Mesodermal cell (in vitro differentiated cells): ENCODE results near the gene MED12. TPM values are rescaled to one million over a fixed set of nuclear protein-coding genes. Genes with fewer than 3 reads are reported as not detected.

Experiments used
- H3K27ac ChIP-seq: 2 replicates; pipeline ENCODE4 v1.7.0; 2013; ENCODE audit warnings: mild to moderate bottlenecking, low read depth, low read length, moderate library complexity; ENCODE audit not compliant: severe bottlenecking
- H3K36me3 ChIP-seq: 2 replicates; pipeline ENCODE4 v1.7.1; 2013; ENCODE audit warnings: mild to moderate bottlenecking, low read length, moderate library complexity; ENCODE audit not compliant: control insufficient read depth, insufficient read depth
- H3K4me1 ChIP-seq: one replicate; pipeline ENCODE4 v1.7.1; 2013; ENCODE audit warnings: mild to moderate bottlenecking, low read length; ENCODE audit not compliant: insufficient read depth, control insufficient read depth, poor library complexity, severe bottlenecking
- H3K4me3 ChIP-seq: 2 replicates; pipeline ENCODE4 v1.7.0; 2013; ENCODE audit warnings: low read length, control low read depth, mild to moderate bottlenecking; ENCODE audit not compliant: insufficient read depth, poor library complexity, severe bottlenecking; ENCODE audit errors: extremely low read depth
- H3K9me3 ChIP-seq: 2 replicates; pipeline ENCODE4 v1.7.1; 2013; ENCODE audit warnings: mild to moderate bottlenecking, low read length, moderate library complexity; ENCODE audit not compliant: control insufficient read depth
- WGBS, 2 experiments: methylation state at CpG; one replicate each; pipeline ENCODE4 v1.1.5; 2013; ENCODE audit warnings: missing lambda C conversion rate in 2 of 2; ENCODE audit not compliant: insufficient coverage in 2 of 2; 5-methylcytosine and 5-hydroxymethylcytosine counted together
- polyA plus RNA-seq, 2 experiments: library from polyadenylated mRNA; stranded (reverse); fragments of 50-300 nt; gene quantifications; one replicate each; pipeline ENCODE4 v1.2.3, GENCODE V29; 2013

Gene MED12
- polyA plus RNA-seq (2013, experiment 1 of 2), result 45.9 TPM
- polyA plus RNA-seq (2013, experiment 2 of 2), result 40.5 TPM

DNA sequence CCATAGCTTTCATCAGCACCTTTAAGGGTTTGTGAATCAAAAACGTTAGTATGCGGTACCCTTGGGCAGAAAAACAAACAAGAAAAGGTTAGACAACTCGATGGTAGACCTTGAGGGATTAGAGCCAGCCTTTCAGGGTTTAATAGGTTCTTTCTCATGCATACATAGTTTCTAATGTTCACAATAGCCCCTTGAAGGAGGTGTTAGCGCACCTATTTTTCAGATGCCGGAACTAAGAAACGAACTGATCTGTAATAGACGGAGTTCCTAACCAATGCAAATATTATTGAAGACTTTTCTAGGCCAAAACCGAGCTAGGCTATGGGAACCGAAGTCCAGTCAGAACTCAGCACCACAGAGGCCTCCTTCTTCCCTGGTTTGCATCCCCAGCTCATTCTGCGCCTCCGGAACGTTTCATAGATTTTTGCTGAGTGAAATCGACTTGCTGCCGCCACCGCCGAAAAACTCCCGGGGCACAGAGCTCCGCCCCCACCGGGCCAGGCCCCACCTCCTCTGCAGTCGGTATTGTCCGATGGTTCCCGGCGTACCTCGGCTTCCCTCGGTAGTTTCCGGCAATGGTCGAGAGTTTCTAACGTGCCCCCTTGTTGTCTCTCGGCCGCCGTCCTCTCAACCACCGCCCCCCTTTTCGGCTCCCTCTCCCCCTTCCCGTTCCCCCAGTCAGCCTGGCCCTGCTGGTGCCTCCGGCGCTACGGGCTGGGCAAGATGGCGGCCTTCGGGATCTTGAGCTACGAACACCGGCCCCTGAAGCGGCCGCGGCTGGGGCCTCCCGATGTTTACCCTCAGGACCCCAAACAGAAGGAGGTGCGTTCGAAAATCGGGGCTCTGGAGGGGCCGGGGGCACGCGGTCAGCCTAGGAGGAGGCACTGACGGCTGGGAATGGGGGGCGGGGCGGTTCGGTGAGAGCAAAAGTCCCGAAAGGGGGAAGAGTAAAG lies at the start of gene MED12:
Gene MED12, plus strand, starts transcription at position 565 of the 953 bp plus-strand sequence. Its CDS starts 159 bp downstream, at position 724.
- H3K4me3 ChIP-seq, result peak within 1 kb of the TSS; percentile 57
- peaks cover 6% of the 10 kb centered on the region for H3K4me1 ChIP-seq
- 0 to 3% methylated on average over 6 to 25 of the region's 56 CpGs for WGBS, 2 experiments
- H3K36me3 ChIP-seq, result peaks cover 36% of the 10 kb centered on the region
- H3K27ac ChIP-seq, result peak within 1 kb of the TSS; percentile 53
- no peaks in the 10 kb centered on the region for H3K9me3 ChIP-seq

DNA sequence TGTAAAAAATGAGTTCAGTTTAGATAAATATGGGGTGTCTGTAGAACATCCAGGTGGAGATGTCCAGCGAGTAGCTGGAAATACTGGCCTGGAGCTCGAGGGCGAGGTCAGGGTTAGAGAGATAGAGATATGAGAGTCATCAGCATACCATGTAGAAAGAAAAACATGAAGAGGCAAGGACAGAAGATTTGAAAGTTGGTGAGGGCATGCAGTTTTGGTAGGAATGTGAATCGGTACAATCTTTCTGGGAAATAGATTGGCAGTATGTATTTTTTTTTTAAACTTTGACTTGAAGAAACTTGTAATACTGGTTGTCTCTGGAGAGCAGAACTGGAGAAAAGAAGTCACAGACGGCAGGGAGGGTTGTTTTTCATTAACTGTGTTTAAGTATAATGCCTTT lies 47.9 kb upstream of the MED12 start:
- Histone ChIP-seq H3K4me1 (no peaks in the 10 kb centered on the region), H3K27ac (no peak overlapping the region), H3K36me3 (no peaks in the 10 kb centered on the region), H3K9me3 (no peaks in the 10 kb centered on the region), H3K4me3 (no peak overlapping the region)
- 93% methylated on average over 3 to 4 of the region's 5 CpGs for WGBS, 2 experiments

- no peak overlapping the region for H3K27ac ChIP-seq
- WGBS, 2 experiments, result no CpG with 5 or more reads among the region's 3 CpGs
- H3K4me3 ChIP-seq, result no peak overlapping the region
- H3K9me3 ChIP-seq, result no peaks in the 10 kb centered on the region
- no peaks in the 10 kb centered on the region for H3K4me1 ChIP-seq
- H3K36me3 ChIP-seq, result no peaks in the 10 kb centered on the region
These were observed 36.9 kb upstream of the MED12 start for GRCh38 chrX:71081330-71082123.

- H3K9me3 ChIP-seq, result no peaks in the 10 kb centered on the region
- no peaks in the 10 kb centered on the region for H3K36me3 ChIP-seq
- WGBS, 2 experiments, result 84% methylated on average over 4 of the region's 5 CpGs; no CpG with 5 or more reads in 1 of the 2 experiments
- no peak overlapping the region for H3K27ac ChIP-seq
- H3K4me3 ChIP-seq, result no peak overlapping the region
- H3K4me1 ChIP-seq, result no peaks in the 10 kb centered on the region
These were observed 36.2 kb upstream of the MED12 start for GRCh38 chrX:71082124-71082647.

DNA sequence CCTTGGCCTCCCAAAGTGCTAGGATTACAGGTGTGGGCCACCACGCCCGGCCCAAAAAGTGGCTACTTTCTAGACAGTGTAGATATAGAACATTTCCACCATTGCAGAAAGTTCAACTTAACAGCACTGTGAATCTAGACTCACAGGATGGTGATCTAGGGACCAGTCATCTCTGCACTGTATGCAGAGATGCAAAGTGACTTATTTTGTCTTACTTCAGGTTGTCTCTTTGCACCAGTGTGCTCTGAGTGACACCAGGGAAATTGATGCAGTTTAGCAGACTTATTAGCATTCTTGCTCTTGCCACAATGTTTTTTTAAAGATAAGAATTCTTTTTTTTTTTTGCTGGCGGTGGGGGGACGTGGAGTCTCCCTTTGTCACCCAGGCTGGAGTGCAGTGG lies 35.6 kb upstream of the MED12 start:
- Histone ChIP-seq H3K36me3 (no peaks in the 10 kb centered on the region), H3K9me3 (no peaks in the 10 kb centered on the region), H3K4me1 (no peaks in the 10 kb centered on the region), H3K27ac (no peak overlapping the region), H3K4me3 (no peak overlapping the region)
- WGBS, 2 experiments, result 100% methylated on average over 2 of the region's 4 CpGs; no CpG with 5 or more reads in 1 of the 2 experiments

GRCh38 chrX:71085900-71086299 lies 32.5 kb upstream of the MED12 start:
- Histone ChIP-seq H3K36me3 (no peaks in the 10 kb centered on the region), H3K9me3 (no peaks in the 10 kb centered on the region), H3K27ac (no peak overlapping the region), H3K4me1 (no peaks in the 10 kb centered on the region), H3K4me3 (no peak overlapping the region)
- WGBS, 2 experiments, result 93% methylated on average over 2 of the region's 4 CpGs; no CpG with 5 or more reads in 1 of the 2 experiments

GRCh38 chrX:71091263-71091662 lies 27.1 kb upstream of the MED12 start:
- H3K4me3 ChIP-seq, result no peak overlapping the region
- 93 to 100% methylated on average over 3 of the region's 5 CpGs for WGBS, 2 experiments
- no peaks in the 10 kb centered on the region for H3K36me3 ChIP-seq
- H3K4me1 ChIP-seq, result no peaks in the 10 kb centered on the region
- H3K27ac ChIP-seq, result no peak overlapping the region
- H3K9me3 ChIP-seq, result no peaks in the 10 kb centered on the region

GRCh38 chrX:71095033-71095432 lies 23.4 kb upstream of the MED12 start:
- H3K27ac ChIP-seq, result no peak overlapping the region
- 25 to 31% methylated on average over 3 of the region's 6 CpGs for WGBS, 2 experiments
- H3K4me1 ChIP-seq, result peaks cover 3% of the 10 kb centered on the region
- H3K4me3 ChIP-seq, result peak overlapping the region; percentile 49
- H3K9me3 ChIP-seq, result no peaks in the 10 kb centered on the region
- H3K36me3 ChIP-seq, result no peaks in the 10 kb centered on the region

- Histone ChIP-seq H3K4me3 (peak within 1 kb of the TSS; percentile 49), H3K4me1 (peaks cover 8% of the 10 kb centered on the region), H3K36me3 (no peaks in the 10 kb centered on the region), H3K9me3 (no peaks in the 10 kb centered on the region), H3K27ac (no peak within 1 kb of the TSS)
- WGBS, 2 experiments, result 0% methylated on average over 7 to 8 of the region's 29 CpGs
These were observed 22.8 kb upstream of the MED12 start, which contains the start of gene FOXO4 for GRCh38 chrX:71095555-71095980. Gene FOXO4 (plus strand): TSS chrX:71095851. CDS start chrX:71096529, 678 bp downstream.

GRCh38 chrX:71095981-71096759 lies 22.2 kb upstream of the MED12 start:
- Histone ChIP-seq H3K9me3 (no peaks in the 10 kb centered on the region), H3K36me3 (no peaks in the 10 kb centered on the region), H3K4me3 (peak overlapping the region; percentile 49), H3K27ac (no peak overlapping the region), H3K4me1 (peaks cover 9% of the 10 kb centered on the region)
- 1% methylated on average over 11 to 20 of the region's 46 CpGs for WGBS, 2 experiments
